Thymus (tissue), 11 donors: ENCODE measurements around the gene ANKRD16. TPM values are rescaled to one million over a fixed set of nuclear protein-coding genes. Genes with fewer than 3 reads are reported as not detected.
"Not testable (repeated sequence)": the region's sequence is repeated elsewhere in the genome, so short reads cannot be mapped to it uniquely, and the experiment has no call there.

Experiments used
- DNase-seq, 9 donors: peaks; one replicate each; pipeline ENCODE4 v3.0.0-alpha.2; 2013; ENCODE audit warnings: low spot score in 9 of 9, low read depth in 6 of 9, missing footprints in 1 of 9
- H3K27ac ChIP-seq, 2 donors: one replicate each; pipeline ENCODE4 v1.5.1; 2013; ENCODE audit warnings: control low read depth in 1 of 2, low read depth in 1 of 2, low read length in 1 of 2, mild to moderate bottlenecking in 1 of 2, moderate library complexity in 1 of 2
- H3K27me3 ChIP-seq, 2 donors: one replicate each; pipeline ENCODE4 v1.5.1; 2013; ENCODE audit warnings: low read length in 1 of 2; ENCODE audit not compliant: control insufficient read depth in 2 of 2, insufficient read depth in 1 of 2
- H3K36me3 ChIP-seq, 2 donors: one replicate each; pipeline ENCODE4 v1.5.1; 2013; ENCODE audit warnings: low read length in 1 of 2, mild to moderate bottlenecking in 1 of 2, moderate library complexity in 1 of 2; ENCODE audit not compliant: control insufficient read depth in 2 of 2, insufficient read depth in 2 of 2
- H3K4me1 ChIP-seq, 2 donors: one replicate each; pipeline ENCODE4 v1.5.1; 2013; ENCODE audit warnings: low read length in 2 of 2; ENCODE audit not compliant: control insufficient read depth in 2 of 2, insufficient read depth in 2 of 2
- H3K4me3 ChIP-seq, 2 donors: one replicate each; pipeline ENCODE4 v1.5.1; 2013; ENCODE audit warnings: low read length in 2 of 2, control low read depth in 1 of 2, mild to moderate bottlenecking in 1 of 2
- H3K9me3 ChIP-seq, 2 donors: one replicate each; pipeline ENCODE4 v1.5.1; 2013; ENCODE audit warnings: low read length in 1 of 2, mild to moderate bottlenecking in 1 of 2; ENCODE audit not compliant: control insufficient read depth in 2 of 2, insufficient read depth in 1 of 2
- WGBS: extraction: QIAGEN DNeasy Blood & Tissue Kit; methylation state at CpG from one replicate; pipeline ENCODE4 v1.1.7; 2013; 5-methylcytosine and 5-hydroxymethylcytosine counted together
- polyA plus RNA-seq: library from polyadenylated mRNA; stranded (reverse); fragments of 200-250 nt; gene quantifications from one replicate; pipeline ENCODE4 v1.2.3, GENCODE V29; 2013
- total RNA-seq: library from RNA; stranded (reverse); fragments of 120-200 nt; gene quantifications from one replicate; pipeline ENCODE4 v1.2.4, GENCODE V29; 2013
- donor health status: healthy.

Gene ANKRD16
- total and polyA plus RNA-seq, 2 donors: 6.1 to 6.4 TPM

- H3K36me3 ChIP-seq: no peaks in the 10 kb centered on the region
- no peaks in the 10 kb centered on the region for H3K9me3 ChIP-seq
- H3K4me1 ChIP-seq: peaks cover 0 to 12% of the 10 kb centered on the region in 2 donors
- no peak overlapping the region for H3K4me3 ChIP-seq
- H3K27me3 ChIP-seq: no peaks in the 10 kb centered on the region
- H3K27ac ChIP-seq: peak overlapping the region in 1 of 2 donors; percentile 47
- 58% methylated on average over 40 of the region's 40 CpGs for WGBS
- DNase-seq: peak in 3 of 9 donors; percentile 7 to 40 (median 37)
Measured at GRCh38 chr10:5840314-5841307, 49.1 kb downstream of the ANKRD16 start.

DNA sequence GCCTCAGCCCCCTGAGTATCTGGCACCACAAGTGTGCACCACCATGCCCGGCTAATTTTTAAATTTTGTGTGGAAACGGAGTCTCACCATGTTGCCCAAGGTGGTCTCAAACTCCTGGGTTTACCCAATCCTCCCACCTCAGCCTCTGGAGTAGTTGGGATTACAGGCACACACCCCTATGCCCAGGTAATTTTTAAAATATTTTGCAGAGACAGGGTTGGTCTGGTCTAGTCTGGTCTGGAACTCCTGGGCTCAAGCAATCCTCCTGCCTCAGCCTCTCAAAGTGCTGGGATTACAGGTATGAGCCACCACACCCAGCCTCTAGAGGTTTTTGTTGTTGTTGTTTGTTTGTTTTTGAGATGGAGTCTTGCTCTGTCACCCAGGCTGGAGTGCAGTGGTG is 53.5 kb downstream of the ANKRD16 start:
- WGBS: over 99% methylated on average over 2 of the region's 2 CpGs
- not testable (repeated sequence) for H3K36me3 ChIP-seq, H3K4me3 ChIP-seq, H3K9me3 ChIP-seq, H3K27ac ChIP-seq, H3K4me1 ChIP-seq, DNase-seq, H3K27me3 ChIP-seq

DNA sequence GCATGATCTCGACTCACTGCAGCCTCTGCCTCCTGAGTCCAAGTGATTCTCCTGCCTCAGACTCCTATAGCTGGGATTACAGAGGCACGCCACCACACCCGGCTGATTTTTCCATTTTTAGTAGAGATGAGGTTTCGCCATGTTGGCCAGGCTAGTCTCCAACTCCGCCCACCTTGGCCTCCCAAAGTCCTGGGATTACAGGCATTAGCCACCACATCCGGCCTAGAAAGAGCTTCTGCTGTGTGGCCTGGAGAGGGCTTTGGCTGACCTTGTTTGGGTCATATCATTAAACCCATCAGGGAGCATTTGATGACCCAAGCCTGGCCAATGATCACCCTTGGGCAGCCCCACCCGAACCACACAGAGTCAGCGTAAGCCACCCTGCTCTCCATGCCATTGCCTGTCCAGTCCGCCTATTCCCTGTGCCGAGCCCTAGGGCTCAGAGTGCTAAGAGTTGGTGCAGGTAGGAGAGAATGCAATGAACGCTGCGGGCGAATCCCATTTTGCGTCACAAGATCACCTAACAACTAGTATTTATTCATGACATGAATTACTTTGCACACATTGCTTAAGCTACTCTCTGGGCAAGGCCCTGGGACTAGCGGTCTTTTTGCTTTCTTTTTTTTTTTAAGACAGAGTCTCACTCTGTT is 54.1 kb downstream of the ANKRD16 start:
- no peaks in the 10 kb centered on the region for H3K9me3 ChIP-seq
- no peak overlapping the region for H3K4me3 ChIP-seq
- DNase-seq: no peak
- WGBS: 97% methylated on average over 15 of the region's 15 CpGs
- H3K27ac ChIP-seq: no peak overlapping the region
- H3K4me1 ChIP-seq: peaks cover 0 to 5% of the 10 kb centered on the region in 2 donors
- no peaks in the 10 kb centered on the region for H3K36me3 ChIP-seq
- no peaks in the 10 kb centered on the region for H3K27me3 ChIP-seq

DNA sequence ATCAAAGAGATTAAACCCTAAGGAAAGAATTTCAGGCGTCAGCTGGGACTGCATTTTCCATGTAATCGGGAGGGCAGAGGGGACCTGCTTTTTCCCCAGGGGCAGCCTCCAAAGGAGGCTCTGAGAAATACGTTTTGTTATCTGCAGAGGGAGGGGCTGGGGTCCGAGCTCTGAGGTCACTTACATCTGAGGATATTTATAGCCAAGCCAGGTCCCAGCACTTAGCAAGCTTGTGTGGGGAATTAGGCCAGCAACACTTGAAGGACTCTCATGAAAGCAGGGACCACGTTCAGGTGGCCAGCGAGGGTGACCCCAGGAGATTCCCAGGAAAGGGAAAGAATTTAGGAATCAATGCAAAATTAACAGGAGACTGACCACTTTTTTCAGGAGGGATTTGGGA is 55.9 kb downstream of the ANKRD16 start:
- Histone ChIP-seq H3K4me1 (no peaks in the 10 kb centered on the region), H3K9me3 (no peaks in the 10 kb centered on the region), H3K36me3 (no peaks in the 10 kb centered on the region), H3K27ac (no peak overlapping the region), H3K27me3 (no peaks in the 10 kb centered on the region), H3K4me3 (no peak overlapping the region)
- DNase-seq: no peak
- WGBS: 89% methylated on average over 6 of the region's 6 CpGs

DNA sequence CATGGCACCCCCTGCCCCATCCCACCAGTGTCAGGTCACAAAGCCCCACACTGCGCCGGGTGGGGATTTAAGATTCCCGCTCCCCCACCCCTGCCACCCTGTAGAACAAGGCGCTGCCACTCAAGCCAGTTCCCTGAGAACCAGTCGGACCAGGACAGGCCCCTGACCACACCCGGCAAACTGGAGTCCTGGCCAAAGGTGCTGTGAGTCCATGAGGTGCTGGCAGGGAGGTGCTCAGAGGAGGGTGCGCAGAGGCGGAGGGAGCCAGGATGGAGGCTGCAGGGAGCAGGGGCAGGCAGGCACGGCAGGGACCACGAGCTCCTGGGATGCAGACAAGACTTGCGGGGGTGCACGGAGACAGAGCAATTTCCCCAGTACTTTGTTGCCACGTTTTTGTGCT is 56.7 kb downstream of the ANKRD16 start:
- H3K9me3 ChIP-seq: no peaks in the 10 kb centered on the region
- no peaks in the 10 kb centered on the region for H3K27me3 ChIP-seq
- WGBS: 90% methylated on average over 13 of the region's 13 CpGs
- no peak overlapping the region for H3K4me3 ChIP-seq
- H3K27ac ChIP-seq: no peak overlapping the region
- no peaks in the 10 kb centered on the region for H3K4me1 ChIP-seq
- no peak for DNase-seq
- no peaks in the 10 kb centered on the region for H3K36me3 ChIP-seq

DNA sequence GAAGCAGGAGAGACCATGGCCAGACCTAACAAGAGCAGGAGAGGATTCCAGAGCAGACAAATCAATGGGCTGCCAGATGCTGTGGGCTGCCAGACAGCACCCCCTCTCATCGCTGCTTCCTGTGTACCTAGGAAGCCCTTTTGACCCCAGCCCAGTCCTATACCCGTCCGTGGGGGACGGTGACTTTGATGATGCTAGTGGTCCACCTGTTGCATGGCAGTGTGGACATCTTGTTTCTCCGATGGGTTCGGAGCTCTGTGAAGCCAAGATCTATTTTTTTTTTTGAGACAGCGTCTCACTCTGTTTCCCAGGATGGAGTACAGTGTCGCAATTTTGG is 58.3 kb downstream of the ANKRD16 start:
- WGBS: 98% methylated on average over 8 of the region's 8 CpGs

DNA sequence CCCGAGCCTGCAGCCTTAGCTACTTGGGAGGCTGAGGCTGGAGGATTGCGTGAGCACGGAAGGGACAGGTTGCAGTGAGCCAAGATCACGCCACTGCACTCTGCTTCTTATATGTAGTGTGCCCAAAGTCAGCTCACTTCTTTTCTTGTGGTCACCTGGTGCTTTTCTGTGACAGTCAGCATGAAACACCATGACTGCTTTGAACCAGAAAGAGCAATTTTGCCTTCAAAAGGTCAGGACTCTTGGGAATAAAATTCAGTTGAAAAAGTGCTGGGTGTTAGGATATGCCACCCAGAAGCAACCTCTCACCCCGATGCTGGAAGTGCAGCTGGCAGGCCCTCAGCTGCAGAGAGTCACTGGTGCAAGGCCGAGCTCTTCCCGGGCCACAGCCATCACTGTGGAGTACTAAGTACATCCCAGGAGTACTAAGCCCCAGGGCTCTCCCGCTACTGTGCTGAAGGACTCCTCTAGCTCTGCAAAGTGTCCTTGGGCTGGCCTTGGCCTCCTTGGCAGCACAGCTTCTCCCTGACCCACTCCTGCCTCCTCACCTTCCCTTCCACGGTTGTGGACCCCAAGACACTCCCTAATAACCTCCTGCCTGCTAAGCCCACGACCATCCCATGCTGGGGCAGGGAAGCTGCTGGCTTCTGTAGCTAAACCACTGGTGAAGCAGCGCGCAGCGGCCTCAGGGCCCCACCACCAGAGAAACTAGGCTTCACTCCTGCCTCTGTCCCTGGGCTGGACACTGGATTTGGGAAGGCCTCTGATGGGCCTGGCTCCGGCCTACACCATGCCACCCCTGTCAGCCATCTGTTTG is 58.9 kb downstream of the ANKRD16 start:
- H3K36me3 ChIP-seq: no peaks in the 10 kb centered on the region
- H3K27me3 ChIP-seq: no peaks in the 10 kb centered on the region
- WGBS: 94% methylated on average over 14 of the region's 14 CpGs
- no peaks in the 10 kb centered on the region for H3K9me3 ChIP-seq
- no peak for DNase-seq
- no peak overlapping the region for H3K27ac ChIP-seq
- no peak overlapping the region for H3K4me3 ChIP-seq
- H3K4me1 ChIP-seq: no peaks in the 10 kb centered on the region

More for the DNA sequence above, 58.3 kb downstream of the ANKRD16 start:
- Histone ChIP-seq H3K9me3 (no peaks in the 10 kb centered on the region), H3K27me3 (no peaks in the 10 kb centered on the region), H3K36me3 (no peaks in the 10 kb centered on the region), H3K4me1 (no peaks in the 10 kb centered on the region), H3K27ac (no peak overlapping the region), H3K4me3 (no peak overlapping the region)
- DNase-seq: no peak

GRCh38 chr10:5829267-5829666 is 60.4 kb downstream of the ANKRD16 start:
- Histone ChIP-seq H3K4me3 (no peak overlapping the region), H3K4me1 (no peaks in the 10 kb centered on the region), H3K27me3 (no peaks in the 10 kb centered on the region), H3K27ac (no peak overlapping the region), H3K36me3 (no peaks in the 10 kb centered on the region), H3K9me3 (no peaks in the 10 kb centered on the region)
- DNase-seq: no peak
- WGBS: 95% methylated on average over 9 of the region's 9 CpGs

- no peak for DNase-seq
- Histone ChIP-seq H3K36me3 (no peaks in the 10 kb centered on the region), H3K4me3 (no peak overlapping the region), H3K4me1 (no peaks in the 10 kb centered on the region), H3K27ac (no peak overlapping the region), H3K27me3 (no peaks in the 10 kb centered on the region), H3K9me3 (no peaks in the 10 kb centered on the region)
- 97% methylated on average over 16 of the region's 16 CpGs for WGBS
Measured at GRCh38 chr10:5828725-5829124, 61.0 kb downstream of the ANKRD16 start.
